Spinal cord (tissue), 10 donors: Measurements from ENCODE around the gene EMC10. TPM values are rescaled to one million over a fixed set of nuclear protein-coding genes. Genes with fewer than 3 reads are reported as not detected.

Source experiments
- DNase-seq, 6 donors: peaks; one replicate each; pipeline versions ENCODE4 v3.0.0 to v3.0.0-alpha.2; 2013 to 2015; ENCODE audit warnings: low spot score in 6 of 6, low read depth in 4 of 6
- H3K27ac ChIP-seq: one replicate; pipeline ENCODE4 v1.5.1; 2013; ENCODE audit warnings: low read depth, low read length, control low read depth
- H3K27me3 ChIP-seq: one replicate; pipeline ENCODE4 v1.6.1; 2013; ENCODE audit warnings: low read length; ENCODE audit not compliant: control insufficient read depth, insufficient read depth
- H3K36me3 ChIP-seq: one replicate; pipeline ENCODE4 v1.6.1; 2013; ENCODE audit warnings: low read length; ENCODE audit not compliant: control insufficient read depth, insufficient read depth
- H3K4me1 ChIP-seq: one replicate; pipeline ENCODE4 v1.6.1; 2013; ENCODE audit warnings: low read length; ENCODE audit not compliant: control insufficient read depth, insufficient read depth
- H3K4me3 ChIP-seq: one replicate; pipeline ENCODE4 v1.5.1; 2013; ENCODE audit warnings: low read depth, low read length, control low read depth
- H3K9me3 ChIP-seq: one replicate; pipeline ENCODE4 v1.6.1; 2013; ENCODE audit warnings: low read length; ENCODE audit not compliant: control insufficient read depth, insufficient read depth
- WGBS: methylation state at CpG from one replicate; pipeline ENCODE4 v1.1.5; 2013; ENCODE audit warnings: missing lambda C conversion rate; ENCODE audit not compliant: insufficient coverage; 5-methylcytosine and 5-hydroxymethylcytosine counted together
- long read RNA-seq, 4 donors: transcript quantifications; one replicate each; lab custom pipeline, GENCODE V29; 2026
- polyA plus RNA-seq, 2 donors: library from polyadenylated mRNA; unstranded; fragments of 120-200 nt; gene quantifications; one replicate each; pipeline ENCODE4 v1.2.1, GENCODE V29; 2013; ENCODE audit not compliant: insufficient read length in 2 of 2
- total RNA-seq, 2 donors: library from RNA; depleted of rRNA in 1 of 2; stranded (reverse); fragments of 120-200 nt in 1 of 2; fragments of >200 nt in 1 of 2; gene quantifications; one replicate each; pipeline versions ENCODE4 v1.2.3 to v1.2.4, GENCODE V29; 2013 to 2014
- donor health status: healthy.

The EMC10 gene
- 100 to 1,000 TPM in 1 of 2 donors, 10 to 100 TPM in 1; 78.4 to 184 TPM for total RNA-seq
- 100 to 1,000 TPM; 256 to 267 TPM for polyA plus RNA-seq
- long read RNA-seq, donor 1, full-length matches to known transcripts, result 95 of 115 reads
- long read RNA-seq, donor 1, partial matches to known transcripts, result 20 of 115 reads
- long read RNA-seq, donor 1, other reads (novel, unspliced or antisense), result 0 of 115 reads
- long read RNA-seq, donor 2, full-length matches to known transcripts, result 8 of 13 reads
- long read RNA-seq, donor 2, partial matches to known transcripts, result 5 of 13 reads
- long read RNA-seq, donor 2, other reads (novel, unspliced or antisense), result 0 of 13 reads
- long read RNA-seq, donor 3, full-length matches to known transcripts, result 16 of 48 reads
- long read RNA-seq, donor 3, partial matches to known transcripts, result 32 of 48 reads
- long read RNA-seq, donor 3, other reads (novel, unspliced or antisense), result 0 of 48 reads
- long read RNA-seq, donor 4, full-length matches to known transcripts, result 47 of 104 reads
- long read RNA-seq, donor 4, partial matches to known transcripts, result 57 of 104 reads
- long read RNA-seq, donor 4, other reads (novel, unspliced or antisense), result 0 of 104 reads

- under 1% methylated on average over 56 of the region's 58 CpGs for WGBS
- H3K4me1 ChIP-seq, result peaks cover 26% of the 10 kb centered on the region
- peak within 1 kb of the TSS; percentile 98 for H3K4me3 ChIP-seq
- peak within 1 kb of the TSS; percentile 90 for H3K27ac ChIP-seq
- H3K27me3 ChIP-seq, result no peaks in the 10 kb centered on the region
- no peaks in the 10 kb centered on the region for H3K9me3 ChIP-seq
- peaks cover 39% of the 10 kb centered on the region for H3K36me3 ChIP-seq
- DNase-seq, result peak; percentile 81 to 98 (median 88)
Measured at GRCh38 chr19:50476224-50476906, at the start of gene EMC10, which contains the start of gene GARIN5A. EMC10 (plus strand) TSS chr19:50476507; CDS start chr19:50476545, 38 bp downstream. GARIN5A (minus strand) TSS chr19:50476848; CDS start chr19:50476388, 460 bp downstream.

GRCh38 chr19:50427318-50427925 lies 48.9 kb upstream of the EMC10 start:
- no peak overlapping the region for H3K27ac ChIP-seq
- no peaks in the 10 kb centered on the region for H3K9me3 ChIP-seq
- 93% methylated on average over 19 of the region's 26 CpGs for WGBS
- DNase-seq, result no peak
- H3K4me3 ChIP-seq, result peak overlapping the region; percentile 9
- H3K36me3 ChIP-seq, result no peaks in the 10 kb centered on the region
- peaks cover 25% of the 10 kb centered on the region for H3K27me3 ChIP-seq
- H3K4me1 ChIP-seq, result peaks cover 23% of the 10 kb centered on the region

- 4% methylated on average over 38 of the region's 38 CpGs for WGBS
- Histone ChIP-seq H3K4me3 (peak overlapping the region; percentile 9), H3K36me3 (no peaks in the 10 kb centered on the region), H3K4me1 (peaks cover 27% of the 10 kb centered on the region), H3K27me3 (peaks cover 29% of the 10 kb centered on the region), H3K9me3 (no peaks in the 10 kb centered on the region), H3K27ac (no peak overlapping the region)
- peak in 5 of 6 donors; percentile 20 to 82 (median 31) for DNase-seq
Measured at GRCh38 chr19:50427997-50428425, 48.3 kb upstream of the EMC10 start.

GRCh38 chr19:50428772-50429463 lies 47.4 kb upstream of the EMC10 start:
- DNase-seq, result no peak
- WGBS, result 100% methylated on average over 2 of the region's 7 CpGs
- Histone ChIP-seq H3K27ac (no peak overlapping the region), H3K4me3 (no peak overlapping the region), H3K4me1 (peaks cover 27% of the 10 kb centered on the region), H3K9me3 (no peaks in the 10 kb centered on the region), H3K27me3 (peaks cover 29% of the 10 kb centered on the region), H3K36me3 (no peaks in the 10 kb centered on the region)

- Histone ChIP-seq H3K36me3 (no peaks in the 10 kb centered on the region), H3K27me3 (peaks cover 29% of the 10 kb centered on the region), H3K4me3 (peak overlapping the region; percentile 65), H3K4me1 (peaks cover 27% of the 10 kb centered on the region), H3K9me3 (no peaks in the 10 kb centered on the region), H3K27ac (no peak overlapping the region)
- WGBS, result 18% methylated on average over 3 of the region's 13 CpGs
- no peak for DNase-seq
Measured at GRCh38 chr19:50430888-50431342, 45.4 kb upstream of the EMC10 start.

- WGBS, result under 1% methylated on average over 36 of the region's 54 CpGs
- Histone ChIP-seq H3K9me3 (no peaks in the 10 kb centered on the region), H3K4me1 (peaks cover 27% of the 10 kb centered on the region), H3K27ac (no peak overlapping the region), H3K36me3 (no peaks in the 10 kb centered on the region), H3K4me3 (peak overlapping the region; percentile 65), H3K27me3 (peaks cover 29% of the 10 kb centered on the region)
- DNase-seq, result peak; percentile 74 to 97 (median 86)
Measured at GRCh38 chr19:50431343-50432220, 44.7 kb upstream of the EMC10 start.

GRCh38 chr19:50432221-50433028 lies 43.9 kb upstream of the EMC10 start, which contains the start of gene MYBPC2:
MYBPC2 (plus strand) TSS chr19:50432892; CDS start chr19:50432954, 62 bp downstream.
- peak in 3 of 6 donors; percentile 3 to 65 (median 33) for DNase-seq
- peaks cover 29% of the 10 kb centered on the region for H3K27me3 ChIP-seq
- peaks cover 27% of the 10 kb centered on the region for H3K4me1 ChIP-seq
- WGBS, result 3% methylated on average over 40 of the region's 40 CpGs
- H3K4me3 ChIP-seq, result peak within 1 kb of the TSS; percentile 65
- H3K27ac ChIP-seq, result no peak within 1 kb of the TSS
- H3K36me3 ChIP-seq, result no peaks in the 10 kb centered on the region
- H3K9me3 ChIP-seq, result no peaks in the 10 kb centered on the region
